Right lobe of liver (tissue), 6 donors: ENCODE measurements around the gene OTOP3. TPM values are rescaled to one million over a fixed set of nuclear protein-coding genes. Genes with fewer than 3 reads are reported as not detected.

Experiments used
- ATAC-seq, 4 donors: fragments of 200-7000 bp; cut with Tn5 transposase; one replicate each; pipeline ENCODE4 v1.9.1; 2020; ENCODE audit warnings: mild to moderate bottlenecking in 4 of 4, moderate library complexity in 4 of 4
- DNase-seq, 3 donors: peaks; one replicate each; pipeline ENCODE4 v3.0.0-alpha.2; 2020
- H3K27ac ChIP-seq, 3 donors: fragments of 200-600 bp; one replicate each; pipeline ENCODE4 v1.8.0; 2022
- H3K27me3 ChIP-seq, 2 donors: fragments of 200-600 bp; one replicate each; pipeline ENCODE4 v1.8.0; 2022
- H3K36me3 ChIP-seq, 4 donors: fragments of 200-600 bp; sonication (generic) in 1 of 4; one replicate each; pipeline versions ENCODE4 v1.5.1 to v1.8.0; 2017 to 2022; ENCODE audit warnings: control low read depth in 1 of 4
- H3K4me1 ChIP-seq, 4 donors: fragments of 200-600 bp; sonication (generic) in 1 of 4; one replicate each; pipeline versions ENCODE4 v1.5.1 to v1.8.0; 2017 to 2022; ENCODE audit warnings: control low read depth in 1 of 4
- H3K4me3 ChIP-seq, 3 donors: fragments of 200-600 bp; one replicate each; pipeline ENCODE4 v1.8.0; 2022
- H3K9me3 ChIP-seq, 4 donors: fragments of 200-600 bp; sonication (generic) in 1 of 4; one replicate each; pipeline versions ENCODE4 v1.5.1 to v1.8.0; 2017 to 2022; ENCODE audit warnings: control low read depth in 1 of 4
- CTCF ChIP-seq, 4 donors: fragments of 200-600 bp in 3 of 4; fragments of 450-650 bp in 1 of 4; IDR thresholded peaks; one replicate each; pipeline versions ENCODE4 v1.5.1 to v1.8.0; 2016 to 2022; ENCODE audit warnings: antibody characterized with exemption in 4 of 4, mild to moderate bottlenecking in 2 of 4
- POLR2A ChIP-seq: fragments of 450-650 bp; IDR thresholded peaks from one replicate; pipeline ENCODE4 v1.6.1; 2017; ENCODE audit warnings: antibody characterized with exemption, mild to moderate bottlenecking
- WGBS: methylation state at CpG from one replicate; pipeline ENCODE4 v1.1.6; 2018; ENCODE audit warnings: low coverage, low lambda C conversion rate; ENCODE audit not compliant: insufficient coverage; ENCODE audit errors: missing lambda C conversion rate; 5-methylcytosine and 5-hydroxymethylcytosine counted together
- intact Hi-C, 2 donors: fragments of 100-400 bp; cut with DNase I; formaldehyde crosslinking; loops; one replicate each; pipeline versions ENCODE4 v1.11.2 to v1.14.1; 2022
- total RNA-seq, 6 experiments: library from RNA; depleted of rRNA in 2 of 6; stranded (reverse); fragments of >200 nt in 2 of 6; fragmentation: NEBNext Ultra II Directional in 3 of 6; extraction: Animal tissue kit (Norgen Biotek cat#: 25700) in 3 of 6; gene quantifications; one replicate each; pipeline versions ENCODE4 v1.1.0 to v1.2.4, GENCODE V29; 2016 to 2023
- donor health status: DM: no; HTN: yes; CAD: no.
- donor health status: DM: no; HTN: no; CAD: no.
- donor health status: DM: no; HTN: no; CAD: no.
- donor health status: DM: no; HTN: yes; CAD: no.
- donor health status: DM: no; HTN: yes; CAD: no.

The OTOP3 gene
- total RNA-seq, 6 experiments from 2014 or later: not detected

GRCh38 chr17:74939534-74939933, 3.8 kb downstream of the OTOP3 start:
- ATAC-seq: no peak
- no peak overlapping the region for H3K27ac ChIP-seq
- TF ChIP-seq CTCF (IDR thresholded peaks at IDR 0.05): no peak
- no peak for TF ChIP-seq POLR2A
- H3K27me3 ChIP-seq: no peaks in the 10 kb centered on the region
- no peak overlapping the region for H3K4me3 ChIP-seq
- H3K9me3 ChIP-seq: no peaks in the 10 kb centered on the region
- WGBS: 47% methylated on average over 8 of the region's 8 CpGs
- H3K4me1 ChIP-seq: peaks cover 0 to 7% (median 0%) of the 10 kb centered on the region in 4 donors
- DNase-seq: no peak
- intact Hi-C loops: no loop called here
- no peaks in the 10 kb centered on the region for H3K36me3 ChIP-seq

- Histone ChIP-seq H3K27me3 (no peaks in the 10 kb centered on the region), H3K4me1 (no peaks in the 10 kb centered on the region), H3K27ac (no peak overlapping the region), H3K4me3 (no peak overlapping the region), H3K36me3 (no peaks in the 10 kb centered on the region), H3K9me3 (no peaks in the 10 kb centered on the region)
- TF ChIP-seq CTCF (IDR thresholded peaks at IDR 0.05): no peak
- no peak for TF ChIP-seq POLR2A
- ATAC-seq (no peak), DNase-seq (no peak)
- intact Hi-C loops: no loop called here
- 60% methylated on average over 1 of the region's 21 CpGs for WGBS
Measured at GRCh38 chr17:74941128-74941725, 5.5 kb downstream of the OTOP3 start.

- no peaks in the 10 kb centered on the region for H3K4me1 ChIP-seq
- no peaks in the 10 kb centered on the region for H3K36me3 ChIP-seq
- WGBS: 57% methylated on average over 8 of the region's 13 CpGs
- H3K27me3 ChIP-seq: no peaks in the 10 kb centered on the region
- intact Hi-C loops: no loop called here
- no peak for ATAC-seq
- no peaks in the 10 kb centered on the region for H3K9me3 ChIP-seq
- no peak overlapping the region for H3K27ac ChIP-seq
- no peak overlapping the region for H3K4me3 ChIP-seq
- DNase-seq: no peak
- no peak for TF ChIP-seq CTCF (IDR thresholded peaks at IDR 0.05)
- TF ChIP-seq POLR2A: no peak
Measured at GRCh38 chr17:74943808-74944522, 8.3 kb downstream of the OTOP3 start.

GRCh38 chr17:74945543-74945942, 9.8 kb downstream of the OTOP3 start:
- no peaks in the 10 kb centered on the region for H3K36me3 ChIP-seq
- WGBS: 30% methylated on average over 6 of the region's 6 CpGs

More at GRCh38 chr17:74945543-74945942, 9.8 kb downstream of the OTOP3 start:
- intact Hi-C loops: no loop called here
- DNase-seq (no peak), ATAC-seq (no peak)
- Histone ChIP-seq H3K27ac (no peak overlapping the region), H3K4me3 (no peak overlapping the region), H3K27me3 (no peaks in the 10 kb centered on the region), H3K4me1 (no peaks in the 10 kb centered on the region), H3K9me3 (no peaks in the 10 kb centered on the region)
- TF ChIP-seq POLR2A: no peak
- no peak for TF ChIP-seq CTCF (IDR thresholded peaks at IDR 0.05)
